Calu3 (cell line): Measurements from ENCODE around the gene AGR3. TPM values are rescaled to one million over a fixed set of nuclear protein-coding genes. Genes with fewer than 3 reads are reported as not detected.

Source experiments
- BruUV-seq: library from RNA; stranded (reverse); fragments of 400-500 nt; replicated peaks from 2 replicates; lab custom pipeline; 2021; lab: Mats Ljungman, UMichigan
- CTCF ChIA-PET: fragments of 300-600 bp; sonication (Branson Sonifier 250); formaldehyde crosslinking; loops from one replicate; lab custom pipeline; 2022; ENCODE audit warnings: antibody characterized with exemption; lab: Charles Lee
- DNase-seq: peaks from one replicate; pipeline ENCODE4 v3.0.0; 2022
- H3K27ac Mint-ChIP-seq: one replicate; pipeline ENCODE4 v1.8.0; 2022; ENCODE audit warnings: mixed read lengths; ENCODE audit not compliant: unreplicated experiment
- H3K27me3 Mint-ChIP-seq: one replicate; pipeline ENCODE4 v1.8.0; 2022; ENCODE audit warnings: mixed read lengths; ENCODE audit not compliant: unreplicated experiment
- H3K36me3 Mint-ChIP-seq: one replicate; pipeline ENCODE4 v1.8.0; 2022; ENCODE audit warnings: mild to moderate bottlenecking, moderate library complexity, mixed read lengths; ENCODE audit not compliant: insufficient read depth, unreplicated experiment
- H3K4me1 Mint-ChIP-seq: one replicate; pipeline ENCODE4 v1.8.0; 2022; ENCODE audit warnings: mild to moderate bottlenecking, low read depth, mixed read lengths; ENCODE audit not compliant: unreplicated experiment
- H3K4me3 Mint-ChIP-seq: one replicate; pipeline ENCODE4 v1.8.0; 2022; ENCODE audit warnings: mild to moderate bottlenecking, low read depth, moderate library complexity, mixed read lengths; ENCODE audit not compliant: unreplicated experiment
- H3K9me3 Mint-ChIP-seq: one replicate; pipeline ENCODE4 v1.8.0; 2022; ENCODE audit warnings: low read depth, mixed read lengths; ENCODE audit not compliant: unreplicated experiment
- CTCF ChIP-seq: fragments of 200-600 bp; IDR thresholded peaks from one replicate; pipeline ENCODE4 v1.8.0; 2022; ENCODE audit warnings: antibody characterized with exemption; ENCODE audit not compliant: unreplicated experiment
- intact Hi-C: fragments of 100-400 bp; cut with micrococcal nuclease; formaldehyde crosslinking; loops from one replicate; pipeline ENCODE4 v1.10.0; 2022; ENCODE audit not compliant: unreplicated experiment
- total RNA-seq: library from RNA; stranded (reverse); gene quantifications from 2 replicates; pipeline ENCODE4 v1.2.3, GENCODE V29; 2022

Gene AGR3
- total RNA-seq, 1 experiment from 2014 or later: 8.4 TPM

- no TSS peak for BruUV-seq
- CTCF ChIA-PET: no interaction called here
- no peak overlapping the region for H3K27ac Mint-ChIP-seq
- DNase-seq: no peak
- H3K4me3 Mint-ChIP-seq: no peak overlapping the region
- intact Hi-C loops: no loop called here
- no peak for TF ChIP-seq CTCF
- peaks cover 11% of the 10 kb centered on the region for H3K36me3 Mint-ChIP-seq
- H3K9me3 Mint-ChIP-seq: peaks cover 2% of the 10 kb centered on the region
- no peaks in the 10 kb centered on the region for H3K27me3 Mint-ChIP-seq
- peaks cover 37% of the 10 kb centered on the region for H3K4me1 Mint-ChIP-seq
Observed at GRCh38 chr7:16912540-16912939, 30.8 kb upstream of the AGR3 start.

GRCh38 chr7:16908561-16908960, 26.8 kb upstream of the AGR3 start:
- CTCF ChIA-PET: interaction anchor here (0.8 kb wide), 1 partner anchor 12 kb away, joined by 4 read pairs; no protein-coding TSS in a partner anchor
- Mint-ChIP-seq H3K9me3 (peaks cover 2% of the 10 kb centered on the region), H3K36me3 (peaks cover 7% of the 10 kb centered on the region), H3K4me1 (peaks cover 23% of the 10 kb centered on the region), H3K4me3 (no peak overlapping the region), H3K27me3 (no peaks in the 10 kb centered on the region), H3K27ac (no peak overlapping the region)
- intact Hi-C loops: no loop called here
- DNase-seq: no peak
- no peak for TF ChIP-seq CTCF
- no TSS peak for BruUV-seq

- H3K36me3 Mint-ChIP-seq: peaks cover 7% of the 10 kb centered on the region
- H3K27ac Mint-ChIP-seq: peak overlapping the region; percentile 73
- CTCF ChIA-PET: interaction anchor here (0.8 to 1.5 kb wide), 5 partner anchors 11 to 728 kb away, joined by 3 to 6 read pairs (median 3); no protein-coding TSS in a partner anchor
- no peak for DNase-seq
- peak overlapping the region; percentile 47 for H3K4me3 Mint-ChIP-seq
- BruUV-seq: no TSS peak
- no peak for TF ChIP-seq CTCF
- intact Hi-C loops: loop anchor here (1.0 kb wide), 1 partner anchor 11 kb away; no protein-coding TSS in a partner anchor
- H3K27me3 Mint-ChIP-seq: no peaks in the 10 kb centered on the region
- H3K4me1 Mint-ChIP-seq: peaks cover 23% of the 10 kb centered on the region
- no peaks in the 10 kb centered on the region for H3K9me3 Mint-ChIP-seq
Observed at GRCh38 chr7:16905300-16906044, 23.7 kb upstream of the AGR3 start.

- CTCF ChIA-PET: no interaction called here
- peak overlapping the region; percentile 73 for H3K27ac Mint-ChIP-seq
- no peak overlapping the region for H3K4me3 Mint-ChIP-seq
- intact Hi-C loops: no loop called here
- DNase-seq: no peak
- BruUV-seq: no TSS peak
- H3K9me3 Mint-ChIP-seq: no peaks in the 10 kb centered on the region
- TF ChIP-seq CTCF: no peak
- peaks cover 23% of the 10 kb centered on the region for H3K4me1 Mint-ChIP-seq
- no peaks in the 10 kb centered on the region for H3K27me3 Mint-ChIP-seq
- H3K36me3 Mint-ChIP-seq: peaks cover 7% of the 10 kb centered on the region
Observed at GRCh38 chr7:16904076-16904475, 22.3 kb upstream of the AGR3 start.
